Astrocyte of the cerebellum (primary cell): ENCODE measurements around the gene ILF2.
"Not testable (repeated sequence)": the region's sequence is repeated elsewhere in the genome, so short reads cannot be mapped to it uniquely, and the experiment has no call there.

Experiments
- DNase-seq: peaks from one replicate; pipeline ENCODE4 v3.0.0-alpha.2; 2011; ENCODE audit warnings: low read depth
- H3K4me3 ChIP-seq: 2 replicates; pipeline ENCODE4 v1.5.1; 2011; ENCODE audit warnings: mild to moderate bottlenecking, low read depth, low read length, moderate library complexity
- CTCF ChIP-seq: IDR thresholded peaks from 2 replicates; pipeline ENCODE4 v1.5.1; 2012; ENCODE audit warnings: low read length, low read depth, moderate library complexity, mild to moderate bottlenecking; ENCODE audit errors: missing control alignments
- in situ Hi-C: cut with HindIII; loops from 2 replicates; pipeline ENCODE4 v1.10.0; 2017; ENCODE audit warnings: low sequenced_read_pairs

The ILF2 gene

GRCh38 chr1:153669606-153670005 is 1.2 kb downstream of the ILF2 start:
- H3K4me3 ChIP-seq = peak overlapping the region; percentile 93
- DNase-seq = no peak
- in situ Hi-C loops = no loop called here
- TF ChIP-seq CTCF = no peak

GRCh38 chr1:153668672-153669071 is 2.1 kb downstream of the ILF2 start:
- in situ Hi-C loops, H3K4me3 ChIP-seq, DNase-seq: not testable (repeated sequence)

DNA sequence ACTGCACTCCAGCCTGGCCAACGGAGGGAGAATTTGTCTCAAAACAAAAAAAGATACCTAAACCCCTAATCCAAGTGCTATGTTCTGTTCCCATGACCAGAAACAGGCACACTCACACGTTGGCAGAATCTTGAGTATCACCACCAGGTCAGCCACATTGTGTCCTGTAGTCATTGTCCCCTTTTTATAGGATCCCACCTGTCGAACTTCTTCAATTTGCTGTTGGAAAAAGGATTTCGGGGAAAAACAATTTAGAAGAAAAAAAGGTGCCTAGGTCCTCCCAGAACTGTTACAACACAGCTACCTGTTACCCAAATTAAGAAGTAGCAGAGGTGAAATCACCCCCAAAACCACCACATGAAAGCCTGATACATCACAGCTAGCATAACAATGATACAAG is 3.4 kb downstream of the ILF2 start:
- in situ Hi-C loops = no loop called here
- no peak overlapping the region for H3K4me3 ChIP-seq
- TF ChIP-seq CTCF = no peak
- DNase-seq = no peak

DNA sequence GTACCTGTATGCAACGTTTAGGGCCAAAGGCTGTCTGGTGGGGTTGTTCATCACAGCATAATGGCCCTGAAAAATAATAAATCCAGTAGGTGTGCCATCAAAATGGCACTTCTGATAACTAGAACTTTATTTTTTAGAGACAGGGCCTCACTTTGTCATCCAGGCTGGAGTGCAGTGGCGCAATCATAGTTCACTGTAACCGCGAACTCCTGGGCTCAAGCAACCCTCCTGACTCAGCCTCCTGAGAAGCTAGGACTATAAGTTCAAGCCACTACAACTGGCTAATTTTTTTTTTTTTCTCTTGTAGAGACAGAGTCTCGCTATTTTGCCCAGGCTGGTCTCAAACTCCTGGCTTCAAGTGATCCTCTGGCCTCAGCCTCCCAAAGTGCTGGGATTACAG is 7.6 kb downstream of the ILF2 start:
- no peak for DNase-seq
- H3K4me3 ChIP-seq = no peak overlapping the region
- no peak for TF ChIP-seq CTCF
- in situ Hi-C loops = no loop called here

DNA sequence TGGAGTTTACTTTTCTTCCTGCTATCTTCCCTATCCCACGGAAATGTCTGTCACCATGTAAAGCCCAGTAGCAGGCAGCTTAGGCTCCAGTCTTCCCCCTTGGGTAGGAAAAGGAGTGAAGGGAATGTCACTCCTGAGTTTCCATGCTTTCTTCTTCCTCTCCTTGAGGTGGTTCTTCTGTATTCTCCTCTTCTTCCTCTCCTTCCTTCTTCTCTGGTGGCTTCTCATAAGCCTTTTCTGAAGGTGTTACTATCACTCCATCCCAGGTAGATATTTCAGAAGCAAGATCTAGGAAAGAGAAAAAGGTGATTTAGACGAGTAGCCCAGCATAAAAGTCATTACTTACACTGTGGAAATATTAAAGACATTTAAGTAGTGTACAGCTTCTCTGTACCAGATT is 8.5 kb downstream of the ILF2 start:
- no peak for TF ChIP-seq CTCF
- in situ Hi-C loops = no loop called here
- no peak for DNase-seq
- H3K4me3 ChIP-seq = no peak overlapping the region

DNA sequence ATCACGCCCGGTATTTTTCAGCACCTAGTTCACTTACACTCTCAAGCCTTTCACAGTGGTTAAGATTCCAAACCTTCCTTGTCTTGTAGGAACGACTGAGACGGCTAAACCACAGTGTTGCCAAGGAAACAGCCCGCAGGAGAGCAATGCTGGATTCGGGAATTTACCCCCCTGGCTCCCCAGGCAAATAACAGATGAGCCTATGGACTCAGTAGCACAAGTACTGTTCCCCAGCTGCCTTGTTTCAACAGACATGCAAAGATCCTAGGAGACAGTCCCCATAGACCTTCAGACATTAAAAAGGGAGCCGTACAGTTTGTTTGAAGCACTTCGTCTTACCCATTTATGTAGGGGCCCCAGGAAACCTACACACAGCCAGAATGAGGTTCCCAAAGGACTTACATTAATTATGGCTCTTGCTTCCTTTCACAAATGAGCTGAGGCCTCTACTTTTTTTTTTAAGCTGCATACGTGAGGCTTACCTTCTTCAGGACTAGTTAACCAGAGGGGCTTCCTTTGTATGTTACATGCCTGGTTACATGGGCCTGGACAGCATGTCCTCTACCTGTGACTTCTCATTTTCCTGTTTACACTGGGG is 9.6 kb downstream of the ILF2 start:
- peak; percentile 37 for DNase-seq
- no peak overlapping the region for H3K4me3 ChIP-seq
- TF ChIP-seq CTCF = no peak
- in situ Hi-C loops = no loop called here

- H3K4me3 ChIP-seq = peak overlapping the region; percentile 60
- no peak for TF ChIP-seq CTCF
- DNase-seq = no peak
- in situ Hi-C loops = no loop called here
These were observed 11.1 kb downstream of the ILF2 start for GRCh38 chr1:153659656-153660055.
